HepG2 (cell line): ENCODE measurements around the gene UACA. TPM values are rescaled to one million over a fixed set of nuclear protein-coding genes. Genes with fewer than 3 reads are reported as not detected.

ENCODE experiments used
- AHR ChIP-seq: IDR thresholded peaks from 2 replicates; pipeline ENCODE4 v1.6.1; 2018; ENCODE audit warnings: missing genetic modification reagents, missing compliant biosample characterization
- ATAD3A ChIP-seq: sonication (generic); formaldehyde crosslinking; IDR thresholded peaks from 2 replicates; pipeline ENCODE4 v1.4.0; 2020; ENCODE audit warnings: missing genetic modification reagents
- EZH2 ChIP-seq: conservative IDR thresholded peaks from 2 replicates; pipeline ENCODE4 v1.6.1; 2012; ENCODE audit warnings: mild to moderate bottlenecking, low read depth, low read length, moderate library complexity
- IKZF4 ChIP-seq: sonication (generic); formaldehyde crosslinking; IDR thresholded peaks from 2 replicates; pipeline ENCODE4 v1.5.1; 2020; ENCODE audit warnings: borderline replicate concordance, mild to moderate bottlenecking, low read depth, missing genetic modification reagents; ENCODE audit errors: not compliant biosample characterization
- SIN3B ChIP-seq: fragments of 150-350 bp; IDR thresholded peaks from 2 replicates; pipeline ENCODE4 v1.6.1; 2014; ENCODE audit warnings: low read length
- THAP11 ChIP-seq: IDR thresholded peaks from 2 replicates; pipeline ENCODE4 v1.6.1; 2016; ENCODE audit warnings: missing biosample characterization, missing genetic modification reagents
- ZC3H13 ChIP-seq: sonication (generic); formaldehyde crosslinking; IDR thresholded peaks from 2 replicates; pipeline ENCODE4 v1.8.1; 2023; ENCODE audit warnings: mild to moderate bottlenecking, missing genetic modification reagents, moderate library complexity
- ZNF503 ChIP-seq: sonication (generic); formaldehyde crosslinking; IDR thresholded peaks from 2 replicates; pipeline ENCODE4 v1.4.0; 2020; ENCODE audit warnings: missing genetic modification reagents
- ZNF513 ChIP-seq: sonication (generic); formaldehyde crosslinking; conservative IDR thresholded peaks from 2 replicates; pipeline ENCODE4 v1.5.0; 2020; ENCODE audit warnings: missing genetic modification reagents
- ZNF770 ChIP-seq: sonication (generic); formaldehyde crosslinking; IDR thresholded peaks from 2 replicates; pipeline ENCODE4 v1.5.0; 2020; ENCODE audit warnings: mild to moderate bottlenecking, missing genetic modification reagents
- polyA plus RNA-seq, 8 experiments: library from polyadenylated mRNA; depleted of rRNA in 3 of 8; stranded (reverse) in 7 of 8; unstranded in 1 of 8; fragments of >200 nt; fragmentation: Illumina TruSeq in 4 of 8; extraction: Trizol in 4 of 8; gene quantifications; 2 replicates each; pipeline versions ENCODE4 v1.2.1 to v1.2.3, GENCODE V29; 2011 to 2016; ENCODE audit warnings: low read depth in 4 of 8, missing spikeins in 1 of 8, mixed read lengths in 1 of 8; ENCODE audit not compliant: insufficient read depth in 1 of 8
- total RNA-seq, 5 experiments: library from RNA; depleted of rRNA; stranded (reverse); fragments of >200 nt; fragmentation: Illumina TruSeq; extraction: Trizol; gene quantifications; 2 replicates each; pipeline ENCODE4 v1.2.3, GENCODE V29; 2016; ENCODE audit warnings: low read depth in 1 of 5
- TF ChIP-seq, protein P1 (sequence below): sonication (generic); formaldehyde crosslinking; IDR thresholded peaks from 2 replicates; pipeline ENCODE4 v1.4.0; 2020; ENCODE audit warnings: missing genetic modification reagents
- TF ChIP-seq, protein P2 (sequence below): sonication (generic); formaldehyde crosslinking; IDR thresholded peaks from 2 replicates; pipeline ENCODE4 v1.8.0; 2022; ENCODE audit warnings: low read depth, missing genetic modification reagents
- TF ChIP-seq, protein P3 (sequence below): sonication (generic); formaldehyde crosslinking; IDR thresholded peaks from 2 replicates; pipeline ENCODE4 v1.5.0; 2020; ENCODE audit warnings: missing genetic modification reagents

UACA gene
- total and polyA plus RNA-seq, 2 of the 13 experiments (the other 11 are each of a cell fraction or from before 2014, with no cell fraction given): 17.8 to 39.2 TPM

DNA sequence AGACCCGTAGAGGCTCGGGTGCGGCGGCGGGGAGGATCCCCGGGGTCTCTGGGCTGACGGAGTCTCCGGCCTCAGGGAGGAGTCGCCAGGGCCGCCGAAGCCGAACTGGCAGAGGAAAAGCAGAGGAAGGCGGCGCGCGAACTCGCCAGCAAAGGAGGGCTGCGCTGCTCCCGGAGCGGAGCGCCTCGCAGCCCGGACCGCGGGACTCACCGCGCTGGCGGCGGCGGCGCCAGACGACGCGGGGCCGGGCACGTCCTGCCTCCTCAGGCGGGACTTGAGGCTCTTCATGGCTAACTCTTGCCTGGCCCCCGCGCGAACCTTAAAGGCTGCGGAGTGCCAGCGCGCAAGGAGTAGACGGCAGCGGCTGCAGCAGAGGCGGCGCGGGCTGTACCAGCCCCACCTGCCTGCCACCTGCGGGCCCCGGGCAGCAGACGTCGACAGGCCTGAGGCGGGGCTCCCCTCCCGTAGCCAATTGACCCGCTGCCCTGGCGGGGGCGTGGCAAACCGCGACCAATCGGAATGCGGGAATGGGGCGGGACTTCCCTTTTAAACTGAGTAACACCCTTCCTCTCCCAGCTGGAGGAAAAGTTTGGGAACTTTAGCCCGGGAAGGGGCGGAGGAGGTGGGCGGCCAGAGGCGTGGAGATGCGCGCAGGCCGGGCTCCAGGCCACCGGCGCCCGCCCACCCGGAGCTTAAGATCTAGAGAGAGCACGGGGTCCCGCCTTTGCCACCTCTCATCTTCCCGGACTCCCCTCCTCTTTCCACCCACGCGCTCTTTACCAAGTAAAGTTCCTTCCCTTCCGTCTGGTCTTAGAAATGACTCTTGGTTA is at the start of gene UACA (continued):
- peak; percentile 27; the same call in 1 of the 2 replicates for TF ChIP-seq SIN3B
- TF ChIP-seq, protein P1, sequence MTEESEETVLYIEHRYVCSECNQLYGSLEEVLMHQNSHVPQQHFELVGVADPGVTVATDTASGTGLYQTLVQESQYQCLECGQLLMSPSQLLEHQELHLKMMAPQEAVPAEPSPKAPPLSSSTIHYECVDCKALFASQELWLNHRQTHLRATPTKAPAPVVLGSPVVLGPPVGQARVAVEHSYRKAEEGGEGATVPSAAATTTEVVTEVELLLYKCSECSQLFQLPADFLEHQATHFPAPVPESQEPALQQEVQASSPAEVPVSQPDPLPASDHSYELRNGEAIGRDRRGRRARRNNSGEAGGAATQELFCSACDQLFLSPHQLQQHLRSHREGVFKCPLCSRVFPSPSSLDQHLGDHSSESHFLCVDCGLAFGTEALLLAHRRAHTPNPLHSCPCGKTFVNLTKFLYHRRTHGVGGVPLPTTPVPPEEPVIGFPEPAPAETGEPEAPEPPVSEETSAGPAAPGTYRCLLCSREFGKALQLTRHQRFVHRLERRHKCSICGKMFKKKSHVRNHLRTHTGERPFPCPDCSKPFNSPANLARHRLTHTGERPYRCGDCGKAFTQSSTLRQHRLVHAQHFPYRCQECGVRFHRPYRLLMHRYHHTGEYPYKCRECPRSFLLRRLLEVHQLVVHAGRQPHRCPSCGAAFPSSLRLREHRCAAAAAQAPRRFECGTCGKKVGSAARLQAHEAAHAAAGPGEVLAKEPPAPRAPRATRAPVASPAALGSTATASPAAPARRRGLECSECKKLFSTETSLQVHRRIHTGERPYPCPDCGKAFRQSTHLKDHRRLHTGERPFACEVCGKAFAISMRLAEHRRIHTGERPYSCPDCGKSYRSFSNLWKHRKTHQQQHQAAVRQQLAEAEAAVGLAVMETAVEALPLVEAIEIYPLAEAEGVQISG (CRISPR knock-in tag): peak; percentile 41; the same call in 1 of the 2 replicates
- TF ChIP-seq ZNF513 (CRISPR knock-in tag): no peak
- no peak; the same call in 1 of the 2 replicates for TF ChIP-seq ZNF770 (CRISPR knock-in tag)
- TF ChIP-seq AHR: no peak
- peak; percentile 72 for TF ChIP-seq THAP11 (CRISPR knock-in tag)
- no peak for TF ChIP-seq ZNF503 (CRISPR knock-in tag)
- no peak for TF ChIP-seq IKZF4 (CRISPR knock-in tag)
- no peak for TF ChIP-seq ZC3H13
- TF ChIP-seq, protein P2, sequence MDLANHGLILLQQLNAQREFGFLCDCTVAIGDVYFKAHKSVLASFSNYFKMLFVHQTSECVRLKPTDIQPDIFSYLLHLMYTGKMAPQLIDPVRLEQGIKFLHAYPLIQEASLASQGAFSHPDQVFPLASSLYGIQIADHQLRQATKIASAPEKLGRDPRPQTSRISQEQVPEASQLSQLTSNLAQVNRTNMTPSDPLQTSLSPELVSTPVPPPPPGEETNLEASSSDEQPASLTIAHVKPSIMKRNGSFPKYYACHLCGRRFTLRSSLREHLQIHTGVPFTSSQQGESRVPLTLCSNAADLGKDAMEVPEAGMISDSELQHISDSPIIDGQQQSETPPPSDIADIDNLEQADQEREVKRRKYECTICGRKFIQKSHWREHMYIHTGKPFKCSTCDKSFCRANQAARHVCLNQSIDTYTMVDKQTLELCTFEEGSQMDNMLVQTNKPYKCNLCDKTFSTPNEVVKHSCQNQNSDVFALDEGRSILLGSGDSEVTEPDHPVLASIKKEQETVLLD (CRISPR knock-in tag): no peak
- TF ChIP-seq, protein P3, sequence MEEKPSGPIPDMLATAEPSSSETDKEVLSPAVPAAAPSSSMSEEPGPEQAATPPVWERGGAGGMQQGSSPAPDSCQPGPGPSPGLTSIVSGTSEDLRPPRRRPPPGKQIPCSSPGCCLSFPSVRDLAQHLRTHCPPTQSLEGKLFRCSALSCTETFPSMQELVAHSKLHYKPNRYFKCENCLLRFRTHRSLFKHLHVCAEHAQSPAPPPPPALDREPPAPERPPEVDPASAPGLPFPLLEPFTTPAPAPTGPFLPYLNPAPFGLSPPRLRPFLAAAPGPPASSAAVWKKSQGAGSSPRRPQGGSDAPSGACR (CRISPR knock-in tag): peak; percentile 27; the same call in 1 of the 2 replicates
- no peak for TF ChIP-seq ATAD3A
- no peak for TF ChIP-seq EZH2
